RWPE1 (cell line): ENCODE data around the gene ING1.
"Not testable (repeated sequence)": the region's sequence is repeated elsewhere in the genome, so short reads cannot be mapped to it uniquely, and the experiment has no call there.

ENCODE experiments used
- CTCF ChIA-PET: fragments of 350-600 bp; sonication (Branson Sonifier 250); formaldehyde crosslinking; extraction: SDS; loops from one replicate; lab custom pipeline; 2021; lab: Yijun Ruan, JAX
- POLR2A ChIA-PET: fragments of 400-600 bp; formaldehyde crosslinking; extraction: SDS; loops from one replicate; lab custom pipeline; 2020; ENCODE audit warnings: antibody characterized with exemption; ENCODE audit not compliant: low non-redundant PET; lab: Yijun Ruan, JAX
- DNase-seq: peaks from one replicate; pipeline ENCODE4 v3.0.0; 2012; ENCODE audit warnings: low spot score
- H3K27ac ChIP-seq: fragments of 450-650 bp; 2 replicates; pipeline ENCODE4 v1.5.1; 2017
- CTCF ChIP-seq: fragments of 450-650 bp; conservative IDR thresholded peaks from 2 replicates; pipeline ENCODE4 v1.5.1; 2017; ENCODE audit warnings: low read depth, mild to moderate bottlenecking

Gene ING1

DNA sequence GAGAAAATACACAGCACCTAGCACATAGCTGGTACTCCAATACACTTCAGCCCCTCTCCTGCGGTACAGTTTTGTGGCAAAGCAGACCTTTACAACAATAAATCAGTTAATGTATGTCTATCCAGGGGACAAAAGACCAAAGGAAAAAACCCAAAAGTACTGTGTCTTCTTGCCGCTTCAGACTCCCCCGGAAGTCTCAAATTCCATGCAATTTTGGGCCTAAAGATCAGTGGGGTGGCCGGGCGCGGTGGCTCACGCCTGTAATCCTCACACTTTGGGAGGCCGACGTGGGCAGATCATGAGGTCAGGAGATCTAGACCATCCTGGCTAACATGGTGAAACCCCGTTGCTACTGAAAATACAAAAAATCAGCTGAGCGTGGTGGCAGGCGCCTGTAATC lies 23.8 kb upstream of the ING1 start:
- no peak for TF ChIP-seq CTCF
- ChIA-PET CTCF (no interaction called here), POLR2A (no interaction called here)
- DNase-seq = no peak
- H3K27ac ChIP-seq = no peak overlapping the region; the same call in 1 of the 2 replicates

DNA sequence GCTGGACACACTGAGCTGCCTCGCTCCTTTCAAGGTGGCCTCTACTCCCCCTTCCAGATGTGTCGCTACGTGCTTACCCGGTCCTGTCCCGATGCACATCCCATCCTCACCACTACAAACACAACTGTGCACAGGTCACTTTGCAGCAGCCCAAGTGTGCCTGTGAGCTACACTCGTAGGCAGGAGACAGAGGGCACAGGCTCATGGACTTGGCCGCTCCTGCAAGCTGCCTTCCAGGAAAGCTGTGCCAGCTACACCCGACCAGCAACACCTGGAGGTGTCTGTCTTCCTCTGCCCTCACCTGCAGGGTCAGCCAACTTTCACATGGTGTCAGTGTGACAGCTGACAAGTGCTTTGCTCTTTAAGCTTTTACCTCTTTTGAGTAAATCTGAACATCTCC lies 23.0 kb upstream of the ING1 start:
- no peak for TF ChIP-seq CTCF
- no peak overlapping the region; the same call in 1 of the 2 replicates for H3K27ac ChIP-seq
- no peak for DNase-seq
- CTCF ChIA-PET = no interaction called here
- POLR2A ChIA-PET = no interaction called here

- CTCF ChIA-PET, DNase-seq, POLR2A ChIA-PET, H3K27ac ChIP-seq: not testable (repeated sequence)
Measured at GRCh38 chr13:110695774-110696173, 17.7 kb upstream of the ING1 start.

DNA sequence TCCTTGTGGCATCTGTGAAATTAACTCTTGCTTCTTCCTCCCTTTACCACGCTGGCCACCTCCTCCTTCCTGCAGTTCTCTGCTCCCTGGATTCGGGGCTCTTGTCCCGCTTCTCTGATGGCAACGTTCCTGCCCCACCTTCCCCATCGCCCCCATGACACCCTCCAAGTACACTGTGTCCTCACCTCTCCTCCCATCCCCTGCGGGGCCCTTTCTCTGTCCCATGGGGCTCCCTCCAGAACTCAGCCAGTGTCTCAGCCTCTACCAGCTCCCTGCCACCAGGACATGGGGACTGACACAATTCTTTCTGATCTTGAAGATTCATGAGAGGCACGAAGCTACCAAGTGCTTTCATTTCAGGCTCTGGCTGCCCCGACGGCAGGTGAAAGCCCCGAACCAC lies 16.7 kb upstream of the ING1 start:
- DNase-seq = no peak
- POLR2A ChIA-PET = no interaction called here
- peak overlapping the region; percentile 20; the same call in 1 of the 2 replicates for H3K27ac ChIP-seq
- CTCF ChIA-PET = no interaction called here
- no peak for TF ChIP-seq CTCF

- no peak overlapping the region for H3K27ac ChIP-seq
- POLR2A ChIA-PET = no interaction called here
Measured at GRCh38 chr13:110697842-110698241, 15.7 kb upstream of the ING1 start.

GRCh38 chr13:110698689-110699088 lies 14.8 kb upstream of the ING1 start:
- H3K27ac ChIP-seq = no peak overlapping the region
- POLR2A ChIA-PET = interaction anchor here (0.6 kb wide), 1 partner anchor 12 kb away, joined by 3 read pairs; no protein-coding TSS in a partner anchor
- no peak for DNase-seq
- CTCF ChIA-PET = no interaction called here
- no peak for TF ChIP-seq CTCF

More at GRCh38 chr13:110697842-110698241, 15.7 kb upstream of the ING1 start:
- DNase-seq = no peak
- no peak for TF ChIP-seq CTCF
- CTCF ChIA-PET = no interaction called here

GRCh38 chr13:110699148-110700145 lies 14.1 kb upstream of the ING1 start:
- no peak overlapping the region for H3K27ac ChIP-seq
- POLR2A ChIA-PET = interaction anchor here (0.6 kb wide), 1 partner anchor 13 kb away, joined by 3 read pairs; no protein-coding TSS in a partner anchor
- no peak for DNase-seq
- CTCF ChIA-PET = interaction anchor here (0.5 kb wide), 1 partner anchor 1660 kb away, joined by 4 read pairs; no protein-coding TSS in a partner anchor
- TF ChIP-seq CTCF = no peak
